Vagina (tissue), 2 donors: ENCODE results near the gene ZSWIM3.

ENCODE experiments used
- POLR2A ChIP-seq, 2 donors: fragments of 450-650 bp; IDR thresholded peaks; one replicate each; pipeline ENCODE4 v1.6.1; 2017; ENCODE audit warnings: antibody characterized with exemption in 2 of 2, mild to moderate bottlenecking in 2 of 2, moderate library complexity in 2 of 2
- TF ChIP-seq, protein P1 (sequence below), 3 experiments: fragments of 450-650 bp in 2 of 3; fragments of 200-600 bp in 1 of 3; sonication (generic) in 1 of 3; IDR thresholded peaks; one replicate each; pipeline ENCODE4 v1.5.1; 2017 to 2019; ENCODE audit warnings: antibody characterized with exemption in 3 of 3, mild to moderate bottlenecking in 2 of 3, moderate library complexity in 2 of 3

DNA sequence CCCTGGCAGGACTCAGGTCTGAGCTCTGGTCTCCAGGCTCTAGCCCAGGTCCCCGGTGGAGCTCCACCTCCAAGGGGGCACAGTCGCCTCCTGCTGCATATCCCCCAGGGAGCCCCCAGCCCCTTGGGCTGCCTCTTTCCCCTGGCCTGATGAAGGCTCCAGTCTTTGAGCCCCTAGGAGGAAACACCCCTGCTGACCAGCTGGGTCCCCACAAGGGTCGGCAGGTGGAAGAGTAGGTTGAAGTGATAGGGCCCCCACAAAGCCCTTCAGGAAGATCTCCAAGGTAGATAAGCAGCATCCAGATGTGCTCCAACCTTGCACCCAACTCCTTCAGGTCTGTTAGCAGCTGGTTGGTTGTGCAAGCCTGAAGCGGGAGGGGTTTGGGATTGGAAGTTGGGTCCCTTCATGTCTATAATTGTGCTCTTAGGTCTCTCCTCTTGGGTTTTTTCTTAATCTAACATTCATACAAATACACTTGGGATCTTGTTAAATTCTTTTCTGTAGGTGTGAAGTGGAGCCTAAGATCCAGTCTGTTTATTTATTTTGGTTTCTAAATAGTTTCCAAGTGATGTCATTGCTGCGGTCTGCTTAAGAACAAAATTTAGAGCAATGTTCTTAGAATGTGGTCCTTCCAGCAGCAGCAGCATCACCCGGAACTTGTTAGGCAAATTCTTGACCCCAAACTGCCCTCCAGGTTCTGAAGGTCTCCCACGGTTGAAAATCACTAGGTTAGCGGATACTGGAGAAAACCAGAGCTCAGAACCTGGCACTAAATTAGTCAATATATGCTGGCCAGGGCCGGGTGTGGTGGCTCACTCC lies 39.8 kb upstream of the ZSWIM3 start:
- TF ChIP-seq, protein P1, sequence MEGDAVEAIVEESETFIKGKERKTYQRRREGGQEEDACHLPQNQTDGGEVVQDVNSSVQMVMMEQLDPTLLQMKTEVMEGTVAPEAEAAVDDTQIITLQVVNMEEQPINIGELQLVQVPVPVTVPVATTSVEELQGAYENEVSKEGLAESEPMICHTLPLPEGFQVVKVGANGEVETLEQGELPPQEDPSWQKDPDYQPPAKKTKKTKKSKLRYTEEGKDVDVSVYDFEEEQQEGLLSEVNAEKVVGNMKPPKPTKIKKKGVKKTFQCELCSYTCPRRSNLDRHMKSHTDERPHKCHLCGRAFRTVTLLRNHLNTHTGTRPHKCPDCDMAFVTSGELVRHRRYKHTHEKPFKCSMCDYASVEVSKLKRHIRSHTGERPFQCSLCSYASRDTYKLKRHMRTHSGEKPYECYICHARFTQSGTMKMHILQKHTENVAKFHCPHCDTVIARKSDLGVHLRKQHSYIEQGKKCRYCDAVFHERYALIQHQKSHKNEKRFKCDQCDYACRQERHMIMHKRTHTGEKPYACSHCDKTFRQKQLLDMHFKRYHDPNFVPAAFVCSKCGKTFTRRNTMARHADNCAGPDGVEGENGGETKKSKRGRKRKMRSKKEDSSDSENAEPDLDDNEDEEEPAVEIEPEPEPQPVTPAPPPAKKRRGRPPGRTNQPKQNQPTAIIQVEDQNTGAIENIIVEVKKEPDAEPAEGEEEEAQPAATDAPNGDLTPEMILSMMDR (IDR thresholded peaks at IDR 0.05): no peak
- TF ChIP-seq POLR2A (IDR thresholded peaks at IDR 0.05): no peak
